ENCODE data around the gene DOCK2.

Gene DOCK2

GRCh38 chr5:169979871-169980270, 342.8 kb downstream of the DOCK2 start:
- peak overlapping the region; percentile 15 for H3K4me3 ChIP-seq (ENCODE audit: low read length)

DNA sequence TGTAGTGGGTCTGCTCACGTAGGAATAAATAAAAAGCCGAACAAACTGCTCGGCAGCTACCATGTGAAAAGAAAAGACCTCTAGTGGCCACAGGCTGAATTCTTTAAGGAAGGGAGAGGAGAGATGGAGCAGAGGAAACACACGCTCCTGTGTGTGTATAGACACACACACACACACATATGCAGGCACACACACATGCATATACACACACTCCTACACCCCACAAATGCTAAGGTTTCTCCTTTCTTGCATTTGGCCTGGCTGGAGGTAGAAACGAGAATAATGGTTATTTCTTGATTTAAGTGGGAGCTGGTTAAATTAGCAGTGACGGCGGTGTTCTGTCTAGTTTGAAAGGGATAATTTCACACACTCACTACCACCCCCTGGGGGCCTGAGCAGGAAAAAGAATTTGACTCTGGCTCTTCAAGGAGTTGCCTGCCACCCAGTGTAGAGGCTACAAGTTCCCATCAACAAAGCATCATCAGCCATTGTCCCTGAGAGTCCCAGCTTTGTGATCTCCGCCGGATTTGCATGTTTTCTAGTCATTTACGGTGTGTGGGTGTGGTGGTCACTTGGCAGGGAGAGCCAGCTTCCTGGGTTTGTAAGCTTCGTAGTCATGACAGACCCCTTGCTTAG, 343.5 kb downstream of the DOCK2 start, which contains the start of gene INSYN2B:
INSYN2B (minus strand) TSS at position 78 of the 636 bp plus-strand sequence. CDS start 96,597 bp downstream, outside the sequence.
- TF ChIP-seq CTCF (IDR thresholded peaks at IDR 0.05; ENCODE audit: insufficient read depth, low read depth, low read length, missing control alignments): peak; percentile 71
- DNase-seq (ENCODE audit: low read depth): peak; percentile 88
- H3K4me3 ChIP-seq (ENCODE audit: low read length): peak within 1 kb of the TSS; percentile 34

More at GRCh38 chr5:169979871-169980270, 342.8 kb downstream of the DOCK2 start:
- no peak for TF ChIP-seq CTCF (IDR thresholded peaks at IDR 0.05; ENCODE audit: insufficient read depth, low read depth, low read length, missing control alignments)
- no peak for DNase-seq (ENCODE audit: low read depth)

DNA sequence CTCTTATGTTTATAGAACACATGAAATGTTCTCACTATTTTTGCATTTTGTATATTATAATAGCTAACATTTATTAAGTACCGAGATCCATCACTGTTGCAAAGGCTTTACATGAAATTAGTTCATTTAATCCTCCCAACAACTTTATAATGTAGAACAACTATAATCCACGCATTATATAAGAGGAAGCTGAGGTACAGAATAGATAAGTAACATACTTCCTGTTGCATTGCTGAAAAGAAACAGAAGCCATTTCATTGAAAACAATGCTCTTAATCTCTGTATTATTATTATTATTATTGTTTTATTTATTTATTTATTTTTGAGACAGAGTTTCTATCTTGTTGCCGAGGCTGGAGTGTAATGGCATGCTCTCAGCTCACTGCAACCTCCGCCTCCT, 351.1 kb downstream of the DOCK2 start:
- H3K4me3 ChIP-seq (ENCODE audit: low read length): no peak overlapping the region
- no peak for TF ChIP-seq CTCF (IDR thresholded peaks at IDR 0.05; ENCODE audit: insufficient read depth, low read depth, low read length, missing control alignments)
- no peak for DNase-seq (ENCODE audit: low read depth)

- H3K4me3 ChIP-seq (ENCODE audit: low read length): no peak overlapping the region
- DNase-seq (ENCODE audit: low read depth): peak; percentile 70
- no peak for TF ChIP-seq CTCF (IDR thresholded peaks at IDR 0.05; ENCODE audit: insufficient read depth, low read depth, low read length, missing control alignments)
Observed at GRCh38 chr5:169988947-169989346, 351.9 kb downstream of the DOCK2 start.

GRCh38 chr5:169989365-169989764, 352.3 kb downstream of the DOCK2 start:
- H3K4me3 ChIP-seq (ENCODE audit: low read length): no peak overlapping the region
- no peak for TF ChIP-seq CTCF (IDR thresholded peaks at IDR 0.05; ENCODE audit: insufficient read depth, low read depth, low read length, missing control alignments)
- no peak for DNase-seq (ENCODE audit: low read depth)

- DNase-seq (ENCODE audit: low read depth): no peak
- TF ChIP-seq CTCF (IDR thresholded peaks at IDR 0.05; ENCODE audit: insufficient read depth, low read depth, low read length, missing control alignments): no peak
- H3K4me3 ChIP-seq (ENCODE audit: low read length): no peak overlapping the region
Observed at GRCh38 chr5:169991115-169991869, 354.2 kb downstream of the DOCK2 start.
